Measurements from ENCODE around the gene NDFIP2.

DNA sequence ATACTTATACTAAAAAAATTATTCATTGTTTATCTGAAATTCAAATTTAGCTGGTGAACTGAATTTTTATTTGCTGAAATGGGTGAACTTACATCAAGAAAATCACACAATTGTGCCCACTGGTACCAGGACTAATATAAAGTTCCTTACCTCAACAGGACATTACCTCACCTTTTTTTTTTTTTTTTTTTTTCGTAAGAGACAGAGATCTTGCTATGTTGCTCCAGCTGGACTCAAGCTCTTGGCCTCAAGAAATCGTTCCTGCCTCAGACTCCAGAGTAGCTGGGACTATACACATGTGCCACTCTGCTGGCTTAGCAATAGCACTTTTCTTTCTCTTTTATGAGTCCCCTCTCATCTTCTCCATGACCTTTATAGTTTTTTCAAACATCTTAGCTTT is 22.5 kb upstream of the NDFIP2 start:
- no peak for TF ChIP-seq EZH2 (IDR thresholded peaks at IDR 0.05; ENCODE audit: low read depth)
- no peak for TF ChIP-seq CTCF (conservative IDR thresholded peaks at IDR 0.05)
